Stomach (tissue), 4 donors: ENCODE results near the gene TPP2.

Experiments
- POLR2A ChIP-seq, 4 donors: fragments of 450-650 bp; IDR thresholded peaks; one replicate each; pipeline ENCODE4 v1.6.1; 2016; ENCODE audit warnings: antibody characterized with exemption in 4 of 4, control low read depth in 2 of 4, mild to moderate bottlenecking in 1 of 4, moderate library complexity in 1 of 4
- POLR2AphosphoS5 ChIP-seq, 3 donors: sonication (generic); formaldehyde crosslinking; IDR thresholded peaks; one replicate each; pipeline ENCODE4 v1.6.1; 2016; ENCODE audit warnings: antibody characterized with exemption in 3 of 3

DNA sequence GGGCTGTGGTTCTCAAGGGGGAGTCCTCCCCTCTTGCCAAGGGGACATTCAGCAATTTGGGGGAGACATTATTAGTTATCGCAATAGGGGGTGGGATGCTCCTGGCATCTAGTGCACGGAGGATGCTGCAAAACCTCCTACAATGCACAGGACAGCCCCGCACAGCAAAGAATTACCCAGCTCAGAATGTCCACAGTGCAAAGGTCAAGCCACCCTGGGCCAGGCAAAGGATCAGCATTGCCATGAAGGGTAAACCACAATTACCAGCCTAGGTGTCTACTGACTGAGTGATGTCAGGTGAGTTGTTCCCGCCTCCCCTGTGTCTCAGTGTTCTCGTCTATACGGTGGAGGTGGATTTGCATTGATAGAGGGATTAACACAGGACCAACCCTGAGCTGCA lies 100.5 kb downstream of the TPP2 start:
- TF ChIP-seq POLR2A (IDR thresholded peaks at IDR 0.05) (no peak), POLR2AphosphoS5 (IDR thresholded peaks at IDR 0.05) (no peak)
